GM19099 (cell line): ENCODE data around the gene PLOD2.

Source experiments
- POLR2A ChIP-seq: IDR thresholded peaks from 3 replicates; pipeline ENCODE4 v1.6.1; 2011; ENCODE audit warnings: low read depth; ENCODE audit not compliant: insufficient read length; ENCODE audit errors: extremely low read depth

PLOD2 gene

DNA sequence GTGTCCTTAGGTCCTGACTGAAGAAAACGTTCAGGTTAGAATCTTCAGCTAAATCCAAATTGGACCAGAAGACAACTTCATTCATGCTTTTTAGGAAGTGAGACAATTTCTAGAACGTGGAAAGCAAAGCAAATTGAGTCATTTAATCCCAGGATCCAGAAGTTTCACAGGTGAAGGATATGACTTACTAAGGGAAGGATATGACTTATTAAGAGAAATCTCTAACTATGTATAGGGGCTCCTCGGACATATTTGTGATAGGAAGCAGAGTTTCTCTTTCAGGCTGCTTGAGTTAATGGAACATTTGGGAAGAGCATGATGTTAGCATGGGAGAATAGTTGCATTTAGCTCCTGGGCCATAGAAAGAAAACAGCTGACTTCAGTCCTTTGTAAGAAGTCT, 16.1 kb upstream of the PLOD2 start:
- TF ChIP-seq POLR2A, result no peak

DNA sequence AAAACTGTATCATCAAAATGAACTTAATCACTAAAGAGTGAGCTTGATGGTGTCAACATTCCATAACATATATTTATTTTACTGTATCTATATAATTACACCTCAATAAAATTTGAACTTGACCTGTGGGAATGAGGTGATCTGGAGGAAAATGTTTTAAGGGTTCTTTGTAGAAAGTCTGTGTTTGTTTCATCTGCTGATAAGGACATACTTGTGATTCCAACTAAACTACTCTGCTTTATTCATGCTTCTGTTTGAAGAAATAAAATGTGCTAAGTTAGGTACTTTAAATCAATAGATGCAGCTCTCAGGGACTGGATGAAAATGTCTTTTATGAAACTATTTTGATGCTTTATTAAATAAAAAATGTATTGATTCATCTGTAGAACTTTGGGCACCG, 11.6 kb upstream of the PLOD2 start:
- no peak for TF ChIP-seq POLR2A

DNA sequence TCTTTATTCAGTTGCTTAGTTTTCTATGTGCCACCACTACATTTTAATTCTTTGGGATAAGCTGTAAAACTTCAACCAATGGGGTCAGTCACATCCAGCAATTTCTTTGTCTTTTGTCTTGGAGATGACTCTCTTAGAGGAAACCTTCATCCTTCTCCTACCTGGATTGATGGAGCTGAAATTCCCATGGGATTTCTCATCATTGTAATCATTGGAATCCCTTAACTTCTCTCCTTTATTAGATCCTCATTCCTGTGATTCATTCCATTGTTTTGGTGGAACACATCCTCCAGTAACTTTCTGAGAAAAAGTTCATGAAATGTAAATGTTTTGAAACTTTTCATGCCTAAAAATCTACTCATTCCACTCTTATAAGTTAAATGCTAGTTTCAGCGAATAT, 9.6 kb upstream of the PLOD2 start:
- no peak for TF ChIP-seq POLR2A

- TF ChIP-seq POLR2A, result no peak
These were observed 8.9 kb upstream of the PLOD2 start for GRCh38 chr3:146169891-146170290.

- no peak for TF ChIP-seq POLR2A
These were observed 5.8 kb upstream of the PLOD2 start for GRCh38 chr3:146166826-146167225.

DNA sequence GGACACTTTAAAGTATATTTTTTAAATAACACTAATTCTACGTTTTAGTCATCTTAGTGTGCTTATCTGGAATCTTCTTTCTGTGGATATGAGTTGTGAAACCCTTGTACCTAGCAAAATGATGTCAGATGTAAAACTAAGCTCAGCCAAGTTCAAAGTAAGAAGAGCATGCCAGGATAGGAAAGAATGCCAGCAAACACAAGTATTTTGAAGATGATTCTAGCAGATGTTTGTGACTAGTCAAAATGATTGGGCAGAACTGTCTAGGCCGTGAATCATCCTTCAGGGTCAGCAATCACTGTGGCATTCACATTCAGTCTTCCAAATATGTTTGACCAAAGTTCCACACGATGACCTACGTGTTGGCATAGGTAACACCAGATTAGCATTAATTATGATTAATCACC, 5.4 kb upstream of the PLOD2 start:
- no peak for TF ChIP-seq POLR2A

GRCh38 chr3:146165877-146166276, 4.9 kb upstream of the PLOD2 start:
- TF ChIP-seq POLR2A, result no peak

DNA sequence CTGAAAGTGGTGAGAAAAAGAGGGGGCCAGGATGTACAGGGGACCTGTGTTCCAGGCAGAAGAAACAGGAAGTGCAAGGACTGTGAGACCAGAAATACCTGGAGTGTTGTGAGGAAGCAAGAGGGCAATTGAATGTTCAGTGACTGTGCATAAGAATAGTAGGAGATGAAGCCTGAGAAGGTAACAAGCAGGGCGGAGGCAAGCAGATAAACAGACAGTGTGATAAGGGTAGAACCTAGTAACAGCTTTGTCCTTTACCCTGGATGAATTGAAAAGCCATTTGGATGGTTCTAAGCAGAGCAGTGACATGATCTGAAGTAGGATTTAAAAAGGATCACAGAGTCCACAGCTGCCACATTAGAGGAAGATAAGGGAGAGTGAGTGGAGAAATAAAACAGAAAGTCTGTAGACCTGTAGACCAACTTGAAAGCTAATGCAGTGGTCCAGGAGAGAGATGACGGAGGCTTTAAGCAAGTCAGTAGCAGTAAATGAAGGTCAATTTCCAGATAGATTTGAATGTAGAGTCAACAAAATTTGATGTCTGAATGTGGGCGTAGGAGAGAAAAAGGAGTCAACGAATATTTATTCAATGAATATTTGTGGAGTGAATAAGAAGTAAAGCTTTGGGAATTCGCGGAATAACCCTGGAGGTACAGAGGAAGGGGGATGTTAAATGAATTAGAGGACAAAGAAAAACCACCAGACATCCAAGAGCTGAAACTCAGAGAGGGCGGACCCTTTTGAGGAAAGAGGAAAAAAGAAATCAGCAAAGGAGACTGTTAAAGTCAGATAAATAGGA, 4.2 kb upstream of the PLOD2 start:
- no peak for TF ChIP-seq POLR2A

DNA sequence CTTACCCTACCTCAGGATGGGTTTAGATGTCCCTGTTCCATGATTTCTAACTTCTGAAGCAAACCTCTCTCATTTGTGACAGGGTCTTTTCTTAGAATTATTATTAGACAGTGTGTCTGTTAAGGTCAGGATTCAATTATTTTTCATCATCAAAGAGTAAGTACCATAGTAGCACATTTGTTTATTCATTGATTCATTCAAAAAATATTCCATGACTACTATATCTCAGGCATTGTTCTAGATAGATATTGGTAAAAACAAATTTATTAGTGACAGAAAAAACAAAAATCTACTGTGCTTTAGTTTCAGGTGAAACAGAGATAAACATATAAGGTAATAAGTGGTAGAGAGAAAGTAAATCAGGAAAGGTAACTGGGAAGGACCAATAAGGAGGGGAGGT, 3.5 kb upstream of the PLOD2 start:
- no peak for TF ChIP-seq POLR2A

GRCh38 chr3:146164071-146164470, 3.1 kb upstream of the PLOD2 start:
- no peak for TF ChIP-seq POLR2A

DNA sequence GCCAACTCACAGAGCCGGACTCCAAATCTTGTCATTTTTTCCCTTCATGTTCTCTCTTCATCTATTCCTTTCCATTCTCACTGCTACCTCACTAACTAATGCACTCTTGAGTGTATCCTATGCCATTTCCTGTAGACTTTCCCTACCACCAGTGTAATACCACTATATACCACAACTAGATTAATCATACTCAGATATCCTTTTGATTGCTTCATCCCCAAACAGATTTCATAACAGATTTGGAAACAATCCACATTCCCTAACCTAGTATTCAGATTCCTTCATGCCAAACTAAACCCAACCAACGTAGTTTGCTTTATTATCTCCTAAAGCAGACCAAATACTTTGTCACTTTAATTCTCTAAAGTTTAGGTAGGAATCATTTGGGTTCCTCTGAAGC, 2.6 kb upstream of the PLOD2 start:
- no peak for TF ChIP-seq POLR2A

DNA sequence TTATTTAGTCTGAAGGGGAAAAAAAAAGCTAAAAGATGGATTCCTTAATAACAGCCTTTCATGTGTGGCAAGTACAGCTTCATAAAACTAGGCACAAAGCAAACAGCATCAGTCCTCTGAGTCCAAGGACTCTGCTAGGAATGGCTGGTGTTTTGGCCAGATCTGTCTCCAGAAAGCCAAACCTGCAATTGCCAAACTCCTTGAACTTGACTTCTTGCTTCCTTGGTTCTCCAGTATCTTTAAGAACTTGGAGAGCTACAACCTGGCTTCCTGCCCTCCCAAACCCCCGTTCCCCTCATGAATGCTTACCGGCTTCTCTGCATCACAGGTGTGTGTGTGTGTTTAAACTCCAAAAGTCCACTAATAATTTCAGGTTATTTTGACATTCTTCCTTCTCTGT, 1.6 kb upstream of the PLOD2 start:
- TF ChIP-seq POLR2A, result no peak

- no peak for TF ChIP-seq POLR2A
These were observed 649 bp upstream of the PLOD2 start for GRCh38 chr3:146161663-146162002.

GRCh38 chr3:146160321-146160963, 542 bp downstream of the PLOD2 start:
- TF ChIP-seq POLR2A, result no peak

GRCh38 chr3:146159616-146160320, 1.2 kb downstream of the PLOD2 start:
- TF ChIP-seq POLR2A, result no peak

- no peak for TF ChIP-seq POLR2A
These were observed 1.9 kb downstream of the PLOD2 start for GRCh38 chr3:146159037-146159436.

- no peak for TF ChIP-seq POLR2A
These were observed 3.5 kb downstream of the PLOD2 start for GRCh38 chr3:146157325-146158060.
